Measurements from ENCODE around the gene RALY.

DNA sequence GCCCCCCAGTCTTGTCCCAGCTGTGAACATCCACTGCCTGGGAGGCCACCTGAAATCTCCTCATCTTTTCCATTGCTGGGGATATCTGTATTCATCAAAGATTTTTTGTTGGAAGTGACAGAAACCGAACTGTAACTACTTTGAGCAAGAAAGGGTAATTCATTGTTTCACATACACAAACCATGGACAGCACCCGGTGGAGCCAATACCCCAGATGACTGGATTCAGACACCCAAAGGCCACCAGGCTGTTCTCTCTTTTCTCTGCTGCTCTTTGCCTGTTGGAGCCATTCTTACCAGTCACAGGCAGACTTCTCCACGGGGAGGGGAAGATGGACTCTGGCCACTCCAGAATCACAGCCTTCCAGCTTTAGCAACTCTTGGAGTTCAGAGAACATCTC is 11.7 kb upstream of the RALY start:
- TF ChIP-seq, protein P1, sequence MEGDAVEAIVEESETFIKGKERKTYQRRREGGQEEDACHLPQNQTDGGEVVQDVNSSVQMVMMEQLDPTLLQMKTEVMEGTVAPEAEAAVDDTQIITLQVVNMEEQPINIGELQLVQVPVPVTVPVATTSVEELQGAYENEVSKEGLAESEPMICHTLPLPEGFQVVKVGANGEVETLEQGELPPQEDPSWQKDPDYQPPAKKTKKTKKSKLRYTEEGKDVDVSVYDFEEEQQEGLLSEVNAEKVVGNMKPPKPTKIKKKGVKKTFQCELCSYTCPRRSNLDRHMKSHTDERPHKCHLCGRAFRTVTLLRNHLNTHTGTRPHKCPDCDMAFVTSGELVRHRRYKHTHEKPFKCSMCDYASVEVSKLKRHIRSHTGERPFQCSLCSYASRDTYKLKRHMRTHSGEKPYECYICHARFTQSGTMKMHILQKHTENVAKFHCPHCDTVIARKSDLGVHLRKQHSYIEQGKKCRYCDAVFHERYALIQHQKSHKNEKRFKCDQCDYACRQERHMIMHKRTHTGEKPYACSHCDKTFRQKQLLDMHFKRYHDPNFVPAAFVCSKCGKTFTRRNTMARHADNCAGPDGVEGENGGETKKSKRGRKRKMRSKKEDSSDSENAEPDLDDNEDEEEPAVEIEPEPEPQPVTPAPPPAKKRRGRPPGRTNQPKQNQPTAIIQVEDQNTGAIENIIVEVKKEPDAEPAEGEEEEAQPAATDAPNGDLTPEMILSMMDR (IDR thresholded peaks at IDR 0.05 in 2 of 3, conservative IDR thresholded peaks at IDR 0.05 in 1 of 3; ENCODE audit: borderline replicate concordance in 1 of 3, insufficient read depth in 1 of 3, low read depth in 2 of 3, low read length in 2 of 3) = no peak
- TF ChIP-seq JUND (IDR thresholded peaks at IDR 0.05) (no peak), POLR2A (IDR thresholded peaks at IDR 0.05; ENCODE audit: borderline replicate concordance, extremely low read depth, insufficient read depth, insufficient read length) (no peak), RAD21 (IDR thresholded peaks at IDR 0.05; ENCODE audit: low read depth) (no peak), CEBPB (IDR thresholded peaks at IDR 0.05; ENCODE audit: low read depth) (no peak), ATF3 (IDR thresholded peaks at IDR 0.05) (no peak), MAX (IDR thresholded peaks at IDR 0.05) (no peak), EZH2 (IDR thresholded peaks at IDR 0.05) (no peak), SP1 (IDR thresholded peaks at IDR 0.05; ENCODE audit: low read depth) (no peak)

Data from HCT116 (cell line).